ENCODE data around the gene SPDYE2.
"Not testable (repeated sequence)": the region's sequence is repeated elsewhere in the genome, so short reads cannot be mapped to it uniquely, and the experiment has no call there.

- TF ChIP-seq ZNF76 (tag by site-specific recombination; IDR thresholded peaks at IDR 0.05; ENCODE audit: borderline replicate concordance, low read depth); ATF2 (tag by site-specific recombination; IDR thresholded peaks at IDR 0.05; ENCODE audit: low read depth); ZNF416 (tag by site-specific recombination; IDR thresholded peaks at IDR 0.05); ZBTB26 (tag by site-specific recombination; optimal IDR thresholded peaks at IDR 0.05); EGR2 (tag by site-specific recombination; IDR thresholded peaks at IDR 0.05; ENCODE audit: low read depth); PRDM4 (tag by site-specific recombination; IDR thresholded peaks at IDR 0.05); ZNF350 (tag by site-specific recombination; IDR thresholded peaks at IDR 0.05); ZNF585B (tag by site-specific recombination; IDR thresholded peaks at IDR 0.05); CTCF (tag by site-specific recombination; IDR thresholded peaks at IDR 0.05); ZNF341 (tag by site-specific recombination; IDR thresholded peaks at IDR 0.05; ENCODE audit: low read depth); ZNF670 (tag by site-specific recombination; IDR thresholded peaks at IDR 0.05; ENCODE audit: low read depth); KLF9 (tag by site-specific recombination; IDR thresholded peaks at IDR 0.05; ENCODE audit: low read depth): not testable (repeated sequence)
These were observed 60.1 kb downstream of the SPDYE2 start for GRCh38 chr7:102611013-102611674.
